AG04450 (cell line): ENCODE results near the gene EIF4G3. TPM values are rescaled to one million over a fixed set of nuclear protein-coding genes. Genes with fewer than 3 reads are reported as not detected.
"Not testable (repeated sequence)": the region's sequence is repeated elsewhere in the genome, so short reads cannot be mapped to it uniquely, and the experiment has no call there.

ENCODE experiments used
- CTCF ChIA-PET: fragments of 300-600, 350-600 bp; formaldehyde crosslinking; extraction: SDS; loops from one replicate; lab custom pipeline; 2022; ENCODE audit warnings: antibody characterized with exemption, inconsistent platforms; lab: Charles Lee
- POLR2A ChIA-PET: fragments of 350-600 bp; formaldehyde crosslinking; extraction: SDS; loops from one replicate; lab custom pipeline; 2021; ENCODE audit warnings: antibody characterized with exemption, inconsistent platforms; lab: Yijun Ruan, JAX
- DNase-seq: peaks from one replicate; pipeline ENCODE4 v3.0.0-alpha.2; 2011; ENCODE audit warnings: low read depth, low spot score
- H3K27ac ChIP-seq: one replicate; pipeline ENCODE4 v1.5.1; 2012; ENCODE audit warnings: low read depth, low read length, control low read depth
- H3K27me3 ChIP-seq: one replicate; pipeline ENCODE4 v1.6.0; 2012; ENCODE audit warnings: low read length; ENCODE audit not compliant: control insufficient read depth, insufficient read depth
- H3K4me3 ChIP-seq: 2 replicates; pipeline ENCODE4 v1.5.1; 2011; ENCODE audit warnings: mild to moderate bottlenecking, low read depth, low read length, control low read depth
- H3K9me3 ChIP-seq: 2 replicates; pipeline ENCODE4 v1.5.1; 2012; ENCODE audit warnings: low read length; ENCODE audit not compliant: control insufficient read depth, insufficient read depth
- CTCF ChIP-seq: IDR thresholded peaks from 2 replicates; pipeline ENCODE4 v1.5.1; 2011; ENCODE audit warnings: low read depth, low read length, control low read depth, inconsistent platforms
- polyA plus RNA-seq: library from polyadenylated mRNA; depleted of rRNA; stranded (reverse); fragments of >200 nt; gene quantifications from 2 replicates; pipeline ENCODE4 v1.2.3, GENCODE V29; 2011

The EIF4G3 gene
- polyA plus RNA-seq, 1 experiment, result 74.9 TPM

- no peak overlapping the region for H3K4me3 ChIP-seq
These were observed 309.6 kb downstream of the EIF4G3 start for GRCh38 chr1:20867062-20867461.

GRCh38 chr1:20865001-20865400 is 311.7 kb downstream of the EIF4G3 start:
- no peak overlapping the region for H3K4me3 ChIP-seq
- ChIA-PET POLR2A (no interaction called here), CTCF (interaction anchor here (0.6 kb wide), 1 partner anchor 129 kb away, joined by 3 read pairs; no protein-coding TSS in a partner anchor)
- no peak for TF ChIP-seq CTCF
- no peak overlapping the region for H3K27ac ChIP-seq
- H3K27me3 ChIP-seq, result no peaks in the 10 kb centered on the region
- H3K9me3 ChIP-seq, result no peaks in the 10 kb centered on the region
- no peak for DNase-seq

More at GRCh38 chr1:20867062-20867461, 309.6 kb downstream of the EIF4G3 start:
- ChIA-PET POLR2A (interaction anchor here (1.3 to 1.7 kb wide), 2 partner anchors 80 to 170 kb away, joined by 3 to 8 read pairs; partner anchors contain the start of gene HP1BP3), CTCF (interaction anchor here (1.4 to 1.7 kb wide), 2 partner anchors 170 to 328 kb away, joined by 5 to 8 read pairs; no protein-coding TSS in a partner anchor)
- Histone ChIP-seq H3K9me3 (no peaks in the 10 kb centered on the region), H3K27ac (no peak overlapping the region), H3K27me3 (no peaks in the 10 kb centered on the region)
- DNase-seq, result no peak
- no peak for TF ChIP-seq CTCF

- CTCF ChIA-PET, result no interaction called here
- H3K9me3 ChIP-seq, result no peaks in the 10 kb centered on the region
- POLR2A ChIA-PET, result interaction anchor here (0.6 kb wide), 1 partner anchor 89 kb away, joined by 6 read pairs; no protein-coding TSS in a partner anchor
- TF ChIP-seq CTCF, result no peak
- no peak overlapping the region for H3K4me3 ChIP-seq
- DNase-seq, result no peak
- no peaks in the 10 kb centered on the region for H3K27me3 ChIP-seq
- no peak overlapping the region for H3K27ac ChIP-seq
These were observed 322.2 kb downstream of the EIF4G3 start for GRCh38 chr1:20854529-20854928.

GRCh38 chr1:20851791-20852190 is 324.9 kb downstream of the EIF4G3 start:
- POLR2A ChIA-PET, DNase-seq, CTCF ChIA-PET, H3K27ac ChIP-seq, H3K4me3 ChIP-seq, H3K27me3 ChIP-seq, H3K9me3 ChIP-seq: not testable (repeated sequence)

- DNase-seq, result no peak
- POLR2A ChIA-PET, result interaction anchor here (1.0 kb wide), 1 partner anchor 262 kb away, joined by 5 read pairs; no protein-coding TSS in a partner anchor
- Histone ChIP-seq H3K9me3 (no peaks in the 10 kb centered on the region), H3K27me3 (no peaks in the 10 kb centered on the region), H3K27ac (no peak overlapping the region), H3K4me3 (no peak overlapping the region)
- CTCF ChIA-PET, result interaction anchor here (1.4 kb wide), 1 partner anchor 153 kb away, joined by 4 read pairs; no protein-coding TSS in a partner anchor
- TF ChIP-seq CTCF, result no peak
These were observed 326.7 kb downstream of the EIF4G3 start for GRCh38 chr1:20850021-20850420.
